Measurements from ENCODE around the gene MN1. TPM values are rescaled to one million over a fixed set of nuclear protein-coding genes. Genes with fewer than 3 reads are reported as not detected.

MN1 gene
- total RNA-seq, 3 donors from 2014 or later: 0.49 to 7.6 (median 1.8) TPM

DNA sequence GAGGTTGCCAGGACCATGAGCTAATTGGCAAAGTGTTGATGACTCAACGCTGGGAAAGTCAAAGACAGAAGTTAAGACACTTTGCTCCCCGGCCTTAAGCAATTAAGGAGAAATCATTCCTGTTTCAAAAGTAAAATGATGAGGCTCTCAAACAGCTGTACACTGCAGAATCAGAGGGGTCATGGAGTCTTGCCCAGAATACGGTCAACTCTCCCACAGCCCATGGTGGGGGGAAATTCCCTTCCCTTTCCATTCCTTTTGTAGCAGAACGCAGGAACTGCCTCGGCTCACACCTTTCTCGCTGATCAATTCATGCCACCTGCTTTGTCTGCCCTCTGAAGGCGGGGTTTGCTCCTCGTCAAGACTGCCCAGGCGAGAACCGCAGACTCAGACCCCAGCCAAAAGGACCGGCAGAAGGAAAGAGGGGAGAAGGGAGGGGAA is 52.8 kb downstream of the MN1 start:
- Histone ChIP-seq H3K36me3 (ENCODE audit: low read depth) (no peaks in the 10 kb centered on the region), H3K4me1 (ENCODE audit: low read depth) (no peaks in the 10 kb centered on the region), H3K4me3 (no peak overlapping the region), H3K9me3 (no peaks in the 10 kb centered on the region)
- DNase-seq (peak in 1 of 3 donors; percentile 13), ATAC-seq (peak; percentile 24)
- intact Hi-C loops (cut with DNase I, micrococcal nuclease): no loop called here
- TF ChIP-seq, protein P1, sequence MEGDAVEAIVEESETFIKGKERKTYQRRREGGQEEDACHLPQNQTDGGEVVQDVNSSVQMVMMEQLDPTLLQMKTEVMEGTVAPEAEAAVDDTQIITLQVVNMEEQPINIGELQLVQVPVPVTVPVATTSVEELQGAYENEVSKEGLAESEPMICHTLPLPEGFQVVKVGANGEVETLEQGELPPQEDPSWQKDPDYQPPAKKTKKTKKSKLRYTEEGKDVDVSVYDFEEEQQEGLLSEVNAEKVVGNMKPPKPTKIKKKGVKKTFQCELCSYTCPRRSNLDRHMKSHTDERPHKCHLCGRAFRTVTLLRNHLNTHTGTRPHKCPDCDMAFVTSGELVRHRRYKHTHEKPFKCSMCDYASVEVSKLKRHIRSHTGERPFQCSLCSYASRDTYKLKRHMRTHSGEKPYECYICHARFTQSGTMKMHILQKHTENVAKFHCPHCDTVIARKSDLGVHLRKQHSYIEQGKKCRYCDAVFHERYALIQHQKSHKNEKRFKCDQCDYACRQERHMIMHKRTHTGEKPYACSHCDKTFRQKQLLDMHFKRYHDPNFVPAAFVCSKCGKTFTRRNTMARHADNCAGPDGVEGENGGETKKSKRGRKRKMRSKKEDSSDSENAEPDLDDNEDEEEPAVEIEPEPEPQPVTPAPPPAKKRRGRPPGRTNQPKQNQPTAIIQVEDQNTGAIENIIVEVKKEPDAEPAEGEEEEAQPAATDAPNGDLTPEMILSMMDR (IDR thresholded peaks at IDR 0.05): no peak

DNA sequence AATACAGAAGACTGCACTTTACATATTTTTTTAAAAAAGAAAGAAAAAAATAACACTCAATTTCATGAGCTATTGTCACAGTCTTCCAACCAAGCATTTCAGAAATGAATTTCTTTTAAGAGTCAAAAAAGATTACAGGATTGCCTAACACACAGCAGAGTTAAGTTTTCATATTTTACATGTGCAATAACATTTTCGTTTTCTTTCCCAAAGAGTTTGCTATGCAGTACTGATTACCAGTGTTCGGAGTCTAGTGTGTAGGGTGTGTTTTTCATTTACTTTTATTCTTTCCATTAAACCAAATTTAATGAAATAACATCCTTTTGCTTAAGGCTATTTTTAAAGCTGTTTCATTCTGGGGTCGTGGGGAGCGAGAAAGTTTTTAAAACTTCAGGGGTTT is 53.2 kb downstream of the MN1 start:
- Histone ChIP-seq H3K4me3 (no peak overlapping the region), H3K36me3 (ENCODE audit: low read depth) (no peaks in the 10 kb centered on the region), H3K4me1 (ENCODE audit: low read depth) (no peaks in the 10 kb centered on the region), H3K9me3 (no peaks in the 10 kb centered on the region)
- DNase-seq (no peak), ATAC-seq (no peak)
- intact Hi-C loops (cut with DNase I, micrococcal nuclease): no loop called here
- TF ChIP-seq, protein P1 (IDR thresholded peaks at IDR 0.05): no peak

GRCh38 chr22:27747396-27748221 is 53.9 kb downstream of the MN1 start:
- Histone ChIP-seq H3K36me3 (ENCODE audit: low read depth) (no peaks in the 10 kb centered on the region), H3K9me3 (no peaks in the 10 kb centered on the region), H3K4me3 (no peak overlapping the region), H3K4me1 (ENCODE audit: low read depth) (no peaks in the 10 kb centered on the region)
- DNase-seq (no peak), ATAC-seq (no peak)
- intact Hi-C loops (cut with DNase I, micrococcal nuclease): no loop called here
- TF ChIP-seq, protein P1 (IDR thresholded peaks at IDR 0.05): no peak

- no peaks in the 10 kb centered on the region for H3K9me3 ChIP-seq
- no peaks in the 10 kb centered on the region for H3K4me1 ChIP-seq (ENCODE audit: low read depth)
- no peak for DNase-seq
- no peak overlapping the region for H3K4me3 ChIP-seq
- TF ChIP-seq, protein P1 (IDR thresholded peaks at IDR 0.05): no peak
- ATAC-seq: no peak
- intact Hi-C loops (cut with DNase I, micrococcal nuclease): no loop called here
- H3K36me3 ChIP-seq (ENCODE audit: low read depth): no peaks in the 10 kb centered on the region
These were observed 54.6 kb downstream of the MN1 start for GRCh38 chr22:27746918-27747317.

GRCh38 chr22:27745809-27746208 is 55.7 kb downstream of the MN1 start:
- H3K4me3 ChIP-seq: no peak overlapping the region
- no peaks in the 10 kb centered on the region for H3K4me1 ChIP-seq (ENCODE audit: low read depth)
- TF ChIP-seq, protein P1 (IDR thresholded peaks at IDR 0.05): no peak
- no peaks in the 10 kb centered on the region for H3K36me3 ChIP-seq (ENCODE audit: low read depth)
- ATAC-seq: no peak
- H3K9me3 ChIP-seq: peaks cover 2% of the 10 kb centered on the region
- intact Hi-C loops (cut with DNase I, micrococcal nuclease): no loop called here
- no peak for DNase-seq

Measured in mucosa of descending colon (tissue), 3 donors.